H1 (cell line): ENCODE measurements around the gene CTNND2. TPM values are rescaled to one million over a fixed set of nuclear protein-coding genes. Genes with fewer than 3 reads are reported as not detected.

Experiments used
- BRCA1 ChIP-seq: IDR thresholded peaks from 2 replicates; pipeline ENCODE4 v1.6.1; 2012; ENCODE audit warnings: low read depth, low read length, improper control_type of control experiment
- CHD1 ChIP-seq: IDR thresholded peaks from 2 replicates; pipeline ENCODE4 v1.6.1; 2012; ENCODE audit warnings: low read depth, low read length, improper control_type of control experiment
- CHD7 ChIP-seq: fragments of 300-600 bp; sonication (generic); IDR thresholded peaks from 2 replicates; pipeline ENCODE4 v1.7.1; 2012; ENCODE audit warnings: low read length, moderate library complexity, mild to moderate bottlenecking, inconsistent platforms; ENCODE audit not compliant: insufficient replicate concordance
- CTCF ChIP-seq, 3 experiments: IDR thresholded peaks; 1 replicate in 2 of 3; 2 replicates in 1 of 3; pipeline versions ENCODE4 v1.5.1 to v1.6.1; 2011; ENCODE audit warnings: low read length in 3 of 3, mild to moderate bottlenecking in 3 of 3, inconsistent platforms in 2 of 3, low read depth in 1 of 3, moderate library complexity in 1 of 3; ENCODE audit not compliant: insufficient read depth in 1 of 3; ENCODE audit errors: control extremely low read depth in 1 of 3
- RFX5 ChIP-seq: IDR thresholded peaks from 2 replicates; pipeline ENCODE4 v1.6.1; 2011; ENCODE audit warnings: low read depth, low read length, improper control_type of control experiment, borderline replicate concordance
- TAF1 ChIP-seq: IDR thresholded peaks from 2 replicates; pipeline ENCODE4 v1.6.1; 2011; ENCODE audit warnings: mild to moderate bottlenecking, low read depth, low read length
- polyA plus RNA-seq, 7 experiments: library from polyadenylated mRNA; depleted of rRNA in 3 of 7; stranded (reverse) in 5 of 7; unstranded in 2 of 7; fragments of >200 nt in 5 of 7; fragments of 200-250 nt in 2 of 7; gene quantifications; 1 replicate in 5 of 7; 2 replicates in 1 of 7; 4 replicates in 1 of 7; pipeline versions ENCODE4 v1.2.1 to v1.2.3, GENCODE V29; 2011 to 2013; ENCODE audit warnings: missing spikeins in 2 of 7, mixed read lengths in 2 of 7
- total RNA-seq: library from RNA; stranded (reverse); fragmentation: NEBNext Ultra II Directional; extraction: Animal tissue kit (Norgen Biotek cat#: 25700); gene quantifications from 2 replicates; pipeline ENCODE4 v1.2.1, GENCODE V29; 2021

Gene CTNND2
- total and polyA plus RNA-seq, 2 of the 8 experiments (the other 6 are each of a cell fraction or from before 2014, with no cell fraction given), result 7.4 to 14.2 TPM

GRCh38 chr5:11905206-11905605, 960 bp upstream of the CTNND2 start (continued):
- no peak for TF ChIP-seq CHD7
- no peak for TF ChIP-seq TAF1
- TF ChIP-seq RFX5, result no peak
- no peak for TF ChIP-seq BRCA1
- TF ChIP-seq CTCF (IDR thresholded peaks at IDR 0.05; ENCODE audit: control extremely low read depth in 1 of 3, insufficient read depth in 1 of 3, low read depth in 1 of 3, low read length in 3 of 3), result no peak
- TF ChIP-seq CHD1, result no peak
